OCI-LY3 (cell line): ENCODE measurements around the gene HELT.
"Not testable (repeated sequence)": the region's sequence is repeated elsewhere in the genome, so short reads cannot be mapped to it uniquely, and the experiment has no call there.

Experiments used
- H2AFZ ChIP-seq: fragments of 200-600, 300-600 bp; shearing (Covaris generic); 2 replicates; pipeline ENCODE4 v1.6.0; 2014; ENCODE audit warnings: antibody characterized with exemption, low read depth, low read length
- H3K27ac ChIP-seq: fragments of 200-600, 300-600 bp; sonication (generic); 2 replicates; pipeline ENCODE4 v1.5.1; 2014; ENCODE audit warnings: mild to moderate bottlenecking, low read length, moderate library complexity, mixed read lengths
- H3K27me3 ChIP-seq: fragments of 200-600, 300-600 bp; sonication (generic); 2 replicates; pipeline ENCODE4 v1.6.1; 2014; ENCODE audit warnings: low read depth, low read length, mixed read lengths
- H3K36me3 ChIP-seq: fragments of 200-600, 300-600 bp; sonication (generic); replicated peaks from 2 replicates; pipeline ENCODE3; 2014; ENCODE audit warnings: low read depth, low read length, mixed read lengths
- H3K4me1 ChIP-seq: fragments of 300-600, 200-600 bp; sonication (generic); 2 replicates; pipeline ENCODE4 v1.6.1; 2014; ENCODE audit warnings: low read length, mixed read lengths
- H3K4me2 ChIP-seq: fragments of 200-600, 300-600 bp; sonication (generic); 2 replicates; pipeline ENCODE4 v1.6.1; 2014; ENCODE audit warnings: low read length, mixed read lengths
- H3K4me3 ChIP-seq: fragments of 300-600, 200-600 bp; sonication (generic); 2 replicates; pipeline ENCODE4 v1.5.1; 2014; ENCODE audit warnings: antibody characterized with exemption, mild to moderate bottlenecking, low read length, moderate library complexity
- H3K79me2 ChIP-seq: fragments of 300-600, 200-600 bp; shearing (Covaris generic); 2 replicates; pipeline ENCODE4 v1.6.1; 2014; ENCODE audit warnings: mild to moderate bottlenecking, low read length, mixed read lengths
- H3K9ac ChIP-seq: fragments of 300-600, 200-600 bp; shearing (Covaris generic); 2 replicates; pipeline ENCODE4 v1.6.0; 2014; ENCODE audit warnings: mild to moderate bottlenecking, low read length, moderate library complexity
- H3K9me3 ChIP-seq: fragments of 200-600, 300-600 bp; shearing (Covaris generic); 2 replicates; pipeline ENCODE4 v1.6.1; 2014; ENCODE audit warnings: low read length, mixed read lengths; ENCODE audit not compliant: insufficient read depth
- H4K20me1 ChIP-seq: fragments of 200-600, 300-600 bp; sonication (generic); 2 replicates; pipeline ENCODE4 v1.6.1; 2016; ENCODE audit warnings: low read length, mixed read lengths; ENCODE audit not compliant: insufficient read depth
- EZH2phosphoT487 ChIP-seq: fragments of 200-600 bp; shearing (Covaris generic); IDR thresholded peaks from 2 replicates; pipeline ENCODE4 v1.6.1; 2018; ENCODE audit warnings: antibody characterized with exemption, mixed run types, low read depth
- TF ChIP-seq, protein P1 (sequence below): fragments of 200-600, 300-600 bp; sonication (generic); IDR thresholded peaks from 2 replicates; pipeline ENCODE4 v1.5.1; 2014; ENCODE audit warnings: antibody characterized with exemption, low read length, low read depth

Gene HELT

DNA sequence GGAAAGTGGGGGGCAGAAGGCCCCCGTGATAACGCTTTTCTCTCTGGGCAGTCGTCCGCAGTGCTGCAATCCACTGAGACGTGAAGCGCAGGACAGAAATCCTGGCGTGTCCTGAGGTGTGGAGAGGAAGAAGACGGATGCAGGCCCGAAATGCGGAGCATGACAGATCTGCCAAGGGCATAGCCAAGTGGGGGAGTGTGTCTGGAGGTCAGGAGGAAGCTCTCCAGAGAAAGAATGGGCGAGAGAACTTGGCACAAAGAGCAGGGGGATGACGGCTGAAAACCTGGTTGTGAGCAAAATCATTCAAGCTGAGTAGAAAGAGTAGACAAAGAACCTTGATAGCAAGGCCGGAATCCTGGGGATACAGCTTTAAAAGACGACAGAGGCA lies 23.7 kb upstream of the HELT start:
- H3K4me1 ChIP-seq, result no peaks in the 10 kb centered on the region

DNA sequence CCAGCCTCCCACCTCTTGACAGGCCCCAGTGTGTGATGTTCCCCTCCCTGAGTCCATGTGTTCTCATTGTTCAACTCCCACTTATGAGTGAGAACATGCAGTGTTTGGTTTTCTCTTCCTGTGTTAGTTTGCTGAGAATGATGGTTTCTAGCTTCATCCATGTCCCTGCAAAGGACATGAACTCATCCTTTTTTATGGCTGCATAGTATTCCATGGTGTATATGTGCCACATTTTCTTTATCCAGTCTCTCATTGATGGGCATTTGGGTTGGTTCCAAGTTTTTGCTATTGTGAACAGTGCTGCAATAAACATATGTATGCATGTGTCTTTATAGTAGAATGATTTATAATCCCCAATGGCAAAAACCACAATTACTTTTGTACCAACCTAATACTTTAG lies 20.6 kb upstream of the HELT start:
- H3K79me2 ChIP-seq, H3K9me3 ChIP-seq, H3K9ac ChIP-seq, H4K20me1 ChIP-seq, H2AFZ ChIP-seq, H3K36me3 ChIP-seq, H3K4me1 ChIP-seq, H3K4me3 ChIP-seq, H3K27me3 ChIP-seq, H3K4me2 ChIP-seq, H3K27ac ChIP-seq: not testable (repeated sequence)

More for the DNA sequence above, 23.7 kb upstream of the HELT start:
- Histone ChIP-seq H3K27me3 (no peaks in the 10 kb centered on the region), H3K4me2 (no peak overlapping the region), H2AFZ (no peak overlapping the region), H3K27ac (no peak overlapping the region), H3K4me3 (no peak overlapping the region), H3K36me3 (no peaks in the 10 kb centered on the region), H4K20me1 (no peaks in the 10 kb centered on the region), H3K9ac (no peak overlapping the region), H3K79me2 (no peaks in the 10 kb centered on the region), H3K9me3 (no peaks in the 10 kb centered on the region)
- no peak for TF ChIP-seq EZH2phosphoT487
- TF ChIP-seq, protein P1, sequence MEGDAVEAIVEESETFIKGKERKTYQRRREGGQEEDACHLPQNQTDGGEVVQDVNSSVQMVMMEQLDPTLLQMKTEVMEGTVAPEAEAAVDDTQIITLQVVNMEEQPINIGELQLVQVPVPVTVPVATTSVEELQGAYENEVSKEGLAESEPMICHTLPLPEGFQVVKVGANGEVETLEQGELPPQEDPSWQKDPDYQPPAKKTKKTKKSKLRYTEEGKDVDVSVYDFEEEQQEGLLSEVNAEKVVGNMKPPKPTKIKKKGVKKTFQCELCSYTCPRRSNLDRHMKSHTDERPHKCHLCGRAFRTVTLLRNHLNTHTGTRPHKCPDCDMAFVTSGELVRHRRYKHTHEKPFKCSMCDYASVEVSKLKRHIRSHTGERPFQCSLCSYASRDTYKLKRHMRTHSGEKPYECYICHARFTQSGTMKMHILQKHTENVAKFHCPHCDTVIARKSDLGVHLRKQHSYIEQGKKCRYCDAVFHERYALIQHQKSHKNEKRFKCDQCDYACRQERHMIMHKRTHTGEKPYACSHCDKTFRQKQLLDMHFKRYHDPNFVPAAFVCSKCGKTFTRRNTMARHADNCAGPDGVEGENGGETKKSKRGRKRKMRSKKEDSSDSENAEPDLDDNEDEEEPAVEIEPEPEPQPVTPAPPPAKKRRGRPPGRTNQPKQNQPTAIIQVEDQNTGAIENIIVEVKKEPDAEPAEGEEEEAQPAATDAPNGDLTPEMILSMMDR, result no peak

DNA sequence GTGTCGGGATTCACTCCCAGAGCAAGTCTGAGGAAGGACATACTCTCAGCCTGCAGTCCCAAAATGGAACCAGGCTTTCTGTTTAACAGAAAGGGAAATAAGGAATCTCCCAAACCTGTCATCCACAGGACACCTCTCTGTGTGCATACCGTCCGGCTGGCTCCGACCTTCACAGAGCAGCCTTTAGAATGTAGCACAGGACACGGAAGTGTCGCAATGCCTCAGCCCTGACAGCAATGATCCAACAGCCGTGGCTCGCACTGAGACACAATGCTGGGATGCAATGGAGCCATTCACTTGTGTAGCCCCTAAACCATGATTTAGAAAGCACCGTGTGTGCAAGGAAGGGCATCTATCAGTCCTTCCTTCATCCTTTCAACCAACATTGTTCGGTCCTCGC lies 15.5 kb upstream of the HELT start:
- TF ChIP-seq, protein P1, result no peak
- no peak for TF ChIP-seq EZH2phosphoT487
- H3K4me3 ChIP-seq, result no peak overlapping the region
- no peaks in the 10 kb centered on the region for H3K27me3 ChIP-seq
- H3K79me2 ChIP-seq, result no peaks in the 10 kb centered on the region
- no peak overlapping the region for H3K9ac ChIP-seq
- no peak overlapping the region for H3K27ac ChIP-seq
- H3K4me1 ChIP-seq, result no peaks in the 10 kb centered on the region
- no peak overlapping the region for H3K4me2 ChIP-seq
- no peak overlapping the region for H2AFZ ChIP-seq
- H4K20me1 ChIP-seq, result no peaks in the 10 kb centered on the region
- H3K36me3 ChIP-seq, result no peaks in the 10 kb centered on the region
- no peaks in the 10 kb centered on the region for H3K9me3 ChIP-seq

DNA sequence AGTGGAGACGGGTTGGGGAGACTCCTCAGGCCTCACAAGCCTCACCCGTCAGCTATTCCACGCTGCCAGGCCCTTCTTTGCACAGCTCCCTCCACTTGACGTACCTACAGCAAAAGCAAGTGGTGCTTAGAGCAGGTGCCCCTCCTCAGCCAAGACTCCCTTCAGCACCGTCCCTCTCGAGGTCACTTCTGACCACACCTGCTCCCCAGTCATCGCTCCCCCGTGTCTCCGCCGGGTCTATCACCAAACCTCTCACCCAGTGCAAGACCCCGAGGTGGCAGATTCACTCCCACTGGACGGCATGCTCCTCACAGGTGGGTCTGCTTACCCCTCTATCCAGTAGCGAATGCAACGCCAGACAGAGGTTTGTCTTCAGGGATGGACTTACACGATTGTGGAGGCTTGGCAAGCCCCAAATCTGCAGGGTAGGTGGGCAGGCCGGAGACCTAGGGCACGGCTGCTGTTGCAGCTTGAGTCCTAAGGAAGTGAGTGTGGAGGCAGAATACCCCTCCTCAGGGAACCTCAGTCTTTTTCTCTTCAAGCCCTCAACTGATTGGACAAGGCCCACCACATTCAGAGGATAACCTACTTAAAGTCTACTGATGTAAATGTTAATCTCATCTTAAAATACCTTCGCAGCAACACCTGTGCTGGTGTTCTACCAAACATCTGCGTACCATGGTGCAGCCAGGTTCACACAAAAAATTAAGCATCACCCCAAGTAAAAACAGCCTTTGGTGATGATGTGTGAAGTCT lies 14.5 kb upstream of the HELT start:
- no peak overlapping the region for H3K4me3 ChIP-seq
- TF ChIP-seq, protein P1, result no peak
- no peak for TF ChIP-seq EZH2phosphoT487
- no peaks in the 10 kb centered on the region for H3K79me2 ChIP-seq
- H3K4me1 ChIP-seq, result no peaks in the 10 kb centered on the region
- no peaks in the 10 kb centered on the region for H3K27me3 ChIP-seq
- no peaks in the 10 kb centered on the region for H4K20me1 ChIP-seq
- H3K36me3 ChIP-seq, result no peaks in the 10 kb centered on the region
- no peak overlapping the region for H3K27ac ChIP-seq
- H3K4me2 ChIP-seq, result no peak overlapping the region
- no peak overlapping the region for H2AFZ ChIP-seq
- no peaks in the 10 kb centered on the region for H3K9me3 ChIP-seq
- no peak overlapping the region for H3K9ac ChIP-seq
